UCSD-AML1 (cell line): ENCODE data around the gene RAPGEF4.

ENCODE experiments used
- DNase-seq: peaks from one replicate; lab custom pipeline; 2025; ENCODE audit not compliant: unreplicated experiment; lab: John Stamatoyannopoulos, UW

RAPGEF4 gene

DNA sequence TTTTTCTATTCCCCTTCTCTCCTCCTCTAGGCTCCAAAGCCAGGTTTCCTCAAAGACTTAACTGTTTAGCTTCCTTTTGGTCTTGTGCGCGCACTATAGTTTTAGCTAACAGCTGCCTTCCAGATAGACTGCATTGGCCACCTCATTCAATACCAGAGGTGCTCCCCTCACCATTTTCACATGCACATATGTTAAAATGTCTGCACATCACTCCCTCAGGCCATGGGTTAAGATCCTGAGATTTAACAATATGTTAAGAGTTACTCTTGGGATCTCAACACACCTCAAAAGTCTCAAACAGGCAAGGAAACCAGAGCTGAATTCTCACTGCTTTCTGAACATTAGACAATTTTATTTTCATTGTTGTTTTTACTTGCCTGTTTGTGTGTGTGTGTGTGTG lies 259.2 kb downstream of the RAPGEF4 start:
- DNase-seq: no peak

DNA sequence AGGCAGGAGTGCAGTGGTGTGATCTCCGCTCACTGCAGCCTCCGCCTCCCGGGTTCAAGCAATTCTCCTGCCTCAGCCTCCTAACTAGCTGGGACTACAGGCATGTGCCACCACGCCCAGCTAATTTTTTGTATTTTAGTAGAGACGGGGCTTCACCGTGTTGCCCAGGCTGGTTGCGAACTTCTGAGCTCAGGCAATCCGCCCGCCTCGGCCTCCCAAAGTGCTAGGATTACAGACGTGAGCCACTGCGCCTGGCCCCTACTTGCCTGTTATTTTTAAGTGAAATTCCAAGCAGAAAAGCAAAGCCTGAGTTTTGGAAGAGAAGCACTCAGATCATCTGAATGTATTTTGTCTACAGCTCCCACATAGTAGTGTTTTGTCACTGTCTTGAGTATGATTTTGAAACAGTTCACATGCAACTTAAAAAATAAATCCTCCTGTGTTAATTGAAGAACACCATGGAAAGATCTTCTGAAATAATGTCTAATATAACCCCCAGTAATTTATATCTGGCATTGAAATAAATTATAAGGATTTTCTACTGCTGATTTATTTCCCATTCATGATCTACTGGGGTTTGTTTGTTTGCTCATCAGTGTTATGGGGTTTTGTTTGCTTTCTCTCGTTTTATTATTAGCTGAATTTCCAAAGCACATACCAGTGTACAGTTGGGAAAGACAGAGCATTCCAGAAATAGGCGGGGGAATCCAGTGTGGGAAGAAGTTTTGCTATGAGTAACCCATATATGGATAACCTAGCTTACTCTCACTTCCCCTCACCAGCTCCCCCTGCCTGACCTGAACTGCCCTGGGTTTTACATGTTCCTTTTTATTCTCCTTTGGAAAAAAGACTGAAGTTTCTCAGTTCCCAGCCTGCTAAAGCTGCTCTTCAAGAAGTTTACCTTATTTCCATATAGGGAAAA lies 259.9 kb downstream of the RAPGEF4 start:
- no peak for DNase-seq

DNA sequence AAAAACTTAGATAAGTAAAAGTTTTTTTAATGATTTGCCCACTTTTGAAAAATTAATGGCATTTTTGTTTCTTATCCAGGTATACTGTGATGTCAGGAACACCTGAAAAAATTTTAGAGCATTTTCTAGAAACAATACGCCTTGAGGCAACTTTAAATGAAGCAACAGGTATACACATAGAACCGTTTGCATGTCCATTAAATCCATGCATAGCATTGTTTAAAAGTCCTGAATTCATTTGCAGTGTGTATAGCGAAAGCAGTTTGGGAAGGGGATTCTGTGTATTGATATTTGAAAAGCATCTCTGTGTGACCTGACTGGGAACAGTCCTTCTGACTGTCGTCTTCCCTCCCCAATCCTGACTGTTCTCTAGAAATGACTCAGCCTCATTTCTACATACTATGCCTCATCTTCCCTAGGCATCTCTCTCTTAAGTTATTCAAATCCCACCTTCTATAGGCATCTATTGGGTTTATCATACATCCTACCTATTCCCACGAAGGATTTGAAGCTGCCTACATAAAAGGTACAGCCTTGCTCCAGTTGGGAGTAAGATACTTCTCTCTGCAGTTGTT lies 260.8 kb downstream of the RAPGEF4 start:
- no peak for DNase-seq

DNA sequence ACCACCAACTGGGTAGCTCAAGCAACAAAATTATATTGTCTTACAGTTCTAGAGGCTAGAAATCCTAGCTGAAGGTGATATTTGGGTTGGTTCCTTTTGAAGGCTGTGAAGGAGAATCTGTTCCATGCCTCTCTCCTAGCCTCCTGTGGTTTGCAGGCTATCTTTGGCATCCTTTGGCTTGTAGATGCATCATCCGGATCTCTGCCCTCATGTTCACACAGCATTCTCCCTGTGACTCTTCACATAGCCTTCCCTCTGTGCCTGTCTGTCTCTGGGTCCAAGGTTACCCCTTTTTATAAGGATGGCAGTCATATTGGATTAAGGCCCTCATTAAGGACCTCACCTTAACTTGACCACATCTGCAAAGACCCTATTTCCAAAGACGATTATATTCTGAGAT lies 261.4 kb downstream of the RAPGEF4 start:
- DNase-seq: no peak

DNA sequence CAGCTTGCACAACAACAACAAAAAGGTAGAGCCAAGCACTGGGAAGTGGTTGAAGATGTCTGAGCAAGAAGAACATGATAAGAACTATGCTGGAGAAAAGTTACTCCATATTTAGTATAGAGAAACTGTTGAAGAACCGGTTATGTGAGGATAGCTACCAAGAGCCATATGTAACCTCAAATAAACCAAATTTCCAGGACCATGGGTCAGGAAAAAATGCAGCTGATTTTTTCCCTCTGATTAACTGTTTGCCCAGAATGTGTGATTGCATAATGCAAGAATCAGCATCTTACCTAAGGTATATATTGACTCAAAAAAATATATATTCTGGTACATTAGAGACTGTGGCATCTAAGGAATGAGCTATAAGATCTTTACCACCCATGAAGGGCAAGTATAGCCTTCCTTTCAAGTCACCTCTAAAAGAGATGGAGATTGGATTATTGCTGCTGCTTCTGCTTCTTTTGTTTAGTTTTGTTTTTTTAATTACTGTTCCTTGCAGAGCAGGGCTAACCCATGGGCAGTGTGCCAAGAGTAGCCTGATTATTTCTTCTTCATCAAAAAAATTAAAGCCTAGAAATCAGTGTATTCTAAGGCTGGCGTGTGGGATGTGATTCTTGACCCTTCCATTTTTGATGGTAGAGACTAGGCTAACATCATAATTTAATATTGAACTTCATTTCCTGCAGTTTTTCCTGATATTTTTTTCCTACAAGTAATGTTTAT lies 263.1 kb downstream of the RAPGEF4 start:
- no peak for DNase-seq

DNA sequence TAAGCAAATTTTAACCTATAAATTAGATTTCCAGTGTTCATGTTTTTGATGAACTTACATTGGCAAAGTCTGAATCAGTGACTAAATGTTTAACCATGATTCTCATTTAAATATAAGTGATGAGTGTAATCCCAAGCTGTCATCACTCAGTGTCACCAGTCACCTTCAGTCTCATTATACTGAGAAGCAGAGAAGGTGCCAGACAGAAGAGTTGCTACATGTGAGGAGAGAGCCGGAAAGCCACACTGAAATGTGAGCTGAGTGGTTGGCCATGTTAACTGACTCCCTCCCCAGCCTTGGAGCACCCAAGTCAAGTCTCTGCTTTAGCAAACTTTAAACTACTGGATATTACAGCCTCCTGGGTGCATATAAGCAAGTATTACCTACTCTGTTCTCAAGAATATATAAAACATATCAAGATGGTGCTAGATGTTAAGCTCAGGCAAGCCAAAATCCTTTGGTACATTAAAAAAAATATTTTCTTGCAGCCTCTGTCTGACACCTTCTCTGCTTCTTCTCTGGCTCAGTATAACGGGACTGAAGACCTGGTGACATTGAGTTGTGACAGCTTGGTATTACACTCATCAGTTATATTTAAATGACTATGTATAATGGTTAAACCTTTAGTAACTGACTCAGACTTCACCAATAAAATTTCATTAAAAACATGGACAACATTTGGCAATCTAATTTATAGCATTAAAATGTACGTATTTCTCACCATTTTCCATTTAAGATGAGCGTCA lies 264.2 kb downstream of the RAPGEF4 start:
- no peak for DNase-seq

DNA sequence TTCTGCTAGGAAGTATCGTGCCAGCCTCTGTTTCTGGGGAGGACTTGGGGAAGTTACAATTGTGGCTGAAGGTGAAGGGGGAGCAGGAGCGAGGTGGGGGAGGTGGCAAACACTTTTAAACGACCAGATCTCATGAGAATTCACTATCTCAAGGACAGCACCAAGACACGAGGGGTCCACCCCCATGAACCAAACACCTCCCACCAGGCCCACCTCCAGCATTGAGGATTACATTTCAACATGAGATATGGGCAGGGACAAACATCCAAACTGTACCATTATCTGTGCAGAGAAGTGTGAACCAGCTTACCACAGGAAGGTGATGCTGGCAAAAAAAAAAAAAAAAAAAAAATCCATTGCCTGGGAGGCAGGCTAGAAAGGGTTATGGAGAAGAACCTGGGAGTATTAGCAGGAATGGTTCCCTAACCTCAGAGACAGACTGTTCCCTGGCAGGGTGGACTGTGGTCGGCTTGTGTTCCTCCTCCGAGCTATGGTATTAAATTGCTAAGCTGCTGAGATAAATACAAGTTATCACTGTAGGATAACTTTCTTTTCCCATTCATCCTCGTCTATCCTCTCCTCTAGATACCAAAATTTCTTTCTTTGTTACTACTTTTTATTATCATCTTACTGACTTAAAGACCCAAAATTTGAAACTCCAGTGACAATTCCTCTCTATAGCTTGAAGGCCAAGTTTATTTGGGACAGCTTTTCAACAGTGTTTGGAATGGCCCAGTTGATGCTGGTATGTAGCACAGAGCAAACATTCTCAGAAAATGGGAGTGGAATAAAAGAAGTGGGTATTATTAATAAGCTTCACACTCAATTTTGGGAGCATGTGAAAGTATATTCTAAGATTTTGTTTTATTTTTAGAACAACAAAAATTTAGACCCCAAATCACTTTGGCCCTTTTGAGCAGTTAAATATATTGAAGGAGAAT lies 266.3 kb downstream of the RAPGEF4 start:
- no peak for DNase-seq

DNA sequence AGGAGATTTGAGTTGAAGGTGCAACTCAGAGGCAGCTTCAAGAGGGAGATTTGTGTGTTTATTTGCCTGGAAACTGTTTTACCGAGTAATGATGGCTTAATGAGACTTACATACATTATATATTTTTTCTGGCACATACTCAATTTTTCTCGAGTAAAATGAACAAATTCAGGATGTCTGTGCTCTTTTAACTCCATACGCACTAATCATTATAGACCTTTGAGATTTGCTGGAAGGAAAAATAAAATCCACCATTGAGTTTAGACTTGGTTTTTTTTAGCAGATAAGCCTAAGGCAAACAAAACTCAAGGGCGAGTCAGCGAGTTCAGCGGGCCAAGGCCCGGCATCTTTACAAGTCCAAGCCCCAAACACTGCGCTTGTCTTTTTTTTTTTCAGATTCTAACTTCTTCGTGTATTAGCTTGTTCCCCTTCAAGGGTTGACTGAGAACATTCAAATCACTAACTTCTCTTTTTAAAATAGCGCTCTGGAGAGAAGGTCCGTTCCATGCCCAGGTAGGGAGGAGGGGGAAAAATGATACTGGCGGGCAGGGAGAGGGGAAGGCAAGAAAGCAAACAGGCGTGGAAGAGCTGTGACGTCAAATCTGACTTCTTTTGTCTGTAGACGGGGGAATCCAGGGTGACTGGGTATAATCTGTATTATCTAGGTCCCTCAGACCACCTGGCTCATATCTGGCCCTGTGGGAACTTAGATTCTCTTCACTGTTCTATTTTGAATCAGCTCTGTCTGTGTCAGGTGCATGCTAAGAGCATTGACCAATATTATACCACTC lies 267.3 kb downstream of the RAPGEF4 start:
- no peak for DNase-seq

DNA sequence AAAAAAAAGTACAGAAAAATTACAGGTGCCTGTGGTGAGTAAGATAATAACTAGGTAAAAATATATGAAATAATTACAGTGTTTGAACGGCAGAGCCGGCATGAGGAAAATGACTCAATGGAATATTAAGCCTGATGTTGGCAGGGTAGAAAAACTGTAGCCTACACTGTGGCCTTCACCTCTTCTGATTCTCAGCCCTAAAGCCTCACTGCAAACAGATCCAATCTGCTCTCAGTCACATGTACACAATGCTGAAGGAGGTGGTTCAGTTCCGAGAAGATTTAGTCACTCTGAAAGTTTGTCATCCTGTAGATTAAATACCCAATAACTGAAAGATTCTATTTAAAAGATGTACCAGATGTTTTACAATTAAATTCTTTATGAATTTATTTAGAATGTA lies 273.1 kb downstream of the RAPGEF4 start:
- DNase-seq: no peak

DNA sequence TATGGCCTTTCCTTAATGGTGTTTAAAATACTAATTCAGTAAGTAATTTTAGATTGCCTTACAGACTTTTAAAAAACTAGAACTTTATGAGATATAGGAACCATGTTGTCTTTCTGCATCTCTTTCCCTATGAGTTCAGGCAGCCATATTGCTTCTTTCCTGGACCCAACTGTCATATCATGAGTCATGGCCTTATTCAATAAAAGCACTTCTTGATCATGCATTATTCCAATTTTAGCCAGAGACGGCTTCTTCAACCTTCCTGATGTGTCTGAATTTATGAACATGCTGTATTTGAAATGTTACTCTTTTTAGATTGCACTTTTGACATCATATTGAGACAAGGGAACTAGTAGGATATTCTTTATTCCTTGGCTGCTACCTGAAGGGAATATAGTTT lies 274.6 kb downstream of the RAPGEF4 start:
- no peak for DNase-seq

DNA sequence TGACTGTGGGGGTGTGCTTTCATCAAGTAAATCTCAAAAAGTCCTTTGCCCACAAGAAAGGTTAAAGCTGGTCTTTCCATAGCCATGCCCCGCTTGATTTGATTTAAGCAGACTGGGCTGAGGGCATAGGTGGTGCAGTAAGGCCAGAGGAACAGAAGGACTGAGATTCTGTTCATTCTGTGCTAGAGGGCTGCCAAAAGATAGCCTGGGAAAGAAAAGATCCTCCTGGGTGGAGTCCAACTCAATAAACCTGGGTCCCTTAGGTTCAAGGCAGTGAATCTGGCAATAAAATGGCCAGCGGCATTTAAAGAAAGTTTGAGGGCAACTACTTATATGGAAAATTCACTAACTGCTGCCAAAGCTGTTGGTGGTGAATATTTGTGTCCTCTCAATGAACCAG lies 280.8 kb downstream of the RAPGEF4 start:
- DNase-seq: no peak

DNA sequence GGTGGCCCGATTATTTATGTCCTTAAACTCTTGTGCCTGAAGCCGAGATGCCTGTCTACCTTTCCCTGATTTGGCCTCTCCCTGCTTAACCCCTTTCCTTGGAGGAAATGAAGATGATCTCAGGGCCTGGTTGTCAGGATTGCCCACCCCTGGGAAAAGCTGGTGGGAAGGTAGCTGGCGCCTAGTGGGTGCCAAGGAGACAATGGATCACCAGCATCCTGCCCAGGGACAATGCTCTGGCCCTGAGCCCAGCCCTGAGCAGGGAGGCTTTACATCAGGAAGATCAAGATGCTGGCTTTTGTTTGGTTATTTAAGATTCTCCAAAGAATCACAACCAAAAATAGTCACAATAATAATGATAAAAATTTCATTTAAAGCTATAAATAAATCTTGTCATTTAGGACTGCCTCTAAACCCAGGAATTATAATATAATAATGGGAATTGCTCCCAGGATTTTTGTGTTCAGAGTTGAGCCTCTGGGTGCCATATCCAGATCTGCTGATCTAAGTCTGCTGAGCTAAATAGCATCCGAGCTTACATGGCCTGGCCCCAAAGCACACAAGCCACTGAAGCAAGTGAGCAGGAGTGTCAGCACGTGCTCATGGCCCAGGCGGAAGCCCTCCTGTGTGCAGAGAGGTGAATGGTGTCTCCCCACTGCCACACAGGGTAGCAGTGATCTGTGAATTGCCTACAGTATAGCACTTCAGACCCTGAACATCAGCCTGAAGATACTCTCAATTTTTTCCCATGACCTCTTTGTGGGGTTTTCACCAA lies 282.2 kb downstream of the RAPGEF4 start:
- DNase-seq: no peak

DNA sequence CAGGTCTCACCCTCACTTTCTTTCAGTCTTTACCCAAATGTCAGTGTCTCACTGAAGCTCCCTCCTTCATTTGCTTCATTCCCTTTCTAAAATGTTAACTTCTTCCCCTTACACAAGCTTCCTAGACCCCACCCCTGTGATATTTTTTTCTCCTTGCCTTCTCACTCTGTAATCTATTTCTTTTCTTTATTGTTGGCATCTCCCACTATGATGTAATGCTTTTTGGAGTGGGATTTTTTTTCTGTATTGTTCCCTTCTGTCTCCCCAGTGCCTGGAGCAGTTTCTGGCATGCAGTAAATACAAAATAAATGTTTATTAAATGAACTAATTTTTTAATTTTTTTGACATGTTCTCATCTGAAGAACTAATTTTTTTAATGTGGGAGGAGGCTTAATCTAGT lies 284.1 kb downstream of the RAPGEF4 start:
- DNase-seq: no peak

DNA sequence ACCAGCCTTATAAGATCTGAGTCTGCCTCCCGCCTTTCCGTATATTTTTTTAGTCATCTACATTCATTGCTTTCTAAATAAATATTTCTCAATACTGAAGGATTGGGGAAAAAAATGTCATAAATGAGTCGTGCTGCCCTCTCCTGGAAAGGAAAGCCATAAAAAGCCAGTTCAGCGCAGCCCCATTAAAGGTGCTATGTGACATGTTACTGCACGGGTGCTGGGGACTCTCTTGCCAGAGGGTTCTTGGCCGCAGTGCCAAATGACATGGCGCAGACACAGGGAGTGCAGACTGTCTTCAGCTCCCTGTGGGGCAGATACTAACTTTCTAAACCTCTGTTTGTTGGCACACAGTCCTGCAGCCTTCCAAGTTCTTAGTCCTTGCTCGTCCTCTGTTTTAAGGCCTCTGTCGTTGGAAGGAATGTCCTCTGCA lies 286.3 kb downstream of the RAPGEF4 start:
- peak; percentile 13 for DNase-seq

DNA sequence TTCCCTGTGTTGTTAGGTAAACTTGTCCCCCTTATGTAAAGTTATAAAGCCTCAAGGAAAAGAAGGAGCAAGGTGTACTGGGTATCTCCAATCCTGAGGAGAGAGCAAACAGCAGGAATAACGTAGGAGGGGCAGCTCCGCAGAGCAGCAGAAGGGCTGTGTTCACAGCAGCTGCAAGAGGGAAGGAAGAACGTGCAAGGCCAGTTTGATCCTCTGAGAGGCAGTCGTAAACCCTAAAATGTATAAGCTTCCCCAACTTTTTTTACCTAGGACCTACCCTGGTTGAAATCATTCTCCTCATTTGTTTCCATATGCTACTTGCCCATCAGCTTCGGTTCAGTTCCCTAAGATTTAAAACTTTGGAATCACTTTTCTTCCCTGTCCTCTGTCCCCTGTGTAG lies 288.1 kb downstream of the RAPGEF4 start:
- no peak for DNase-seq

DNA sequence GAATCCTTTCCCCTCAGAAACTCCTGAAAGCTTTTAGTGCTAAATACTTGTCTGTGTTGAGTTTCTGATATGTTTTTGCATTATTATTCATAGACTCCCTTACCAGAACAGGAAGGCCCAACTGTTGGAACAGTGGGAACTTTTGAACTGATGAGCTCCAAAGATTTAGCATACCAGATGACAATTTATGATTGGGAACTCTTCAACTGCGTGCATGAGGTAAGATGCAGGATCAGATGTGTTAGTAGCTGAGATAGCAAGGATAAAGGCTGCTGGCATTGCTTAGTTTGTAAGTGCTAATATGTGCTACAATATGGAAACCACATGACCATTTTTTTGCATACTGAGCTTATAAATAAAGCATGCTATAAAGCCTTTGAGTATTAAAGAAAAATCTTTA lies 290.8 kb downstream of the RAPGEF4 start:
- DNase-seq: no peak

DNA sequence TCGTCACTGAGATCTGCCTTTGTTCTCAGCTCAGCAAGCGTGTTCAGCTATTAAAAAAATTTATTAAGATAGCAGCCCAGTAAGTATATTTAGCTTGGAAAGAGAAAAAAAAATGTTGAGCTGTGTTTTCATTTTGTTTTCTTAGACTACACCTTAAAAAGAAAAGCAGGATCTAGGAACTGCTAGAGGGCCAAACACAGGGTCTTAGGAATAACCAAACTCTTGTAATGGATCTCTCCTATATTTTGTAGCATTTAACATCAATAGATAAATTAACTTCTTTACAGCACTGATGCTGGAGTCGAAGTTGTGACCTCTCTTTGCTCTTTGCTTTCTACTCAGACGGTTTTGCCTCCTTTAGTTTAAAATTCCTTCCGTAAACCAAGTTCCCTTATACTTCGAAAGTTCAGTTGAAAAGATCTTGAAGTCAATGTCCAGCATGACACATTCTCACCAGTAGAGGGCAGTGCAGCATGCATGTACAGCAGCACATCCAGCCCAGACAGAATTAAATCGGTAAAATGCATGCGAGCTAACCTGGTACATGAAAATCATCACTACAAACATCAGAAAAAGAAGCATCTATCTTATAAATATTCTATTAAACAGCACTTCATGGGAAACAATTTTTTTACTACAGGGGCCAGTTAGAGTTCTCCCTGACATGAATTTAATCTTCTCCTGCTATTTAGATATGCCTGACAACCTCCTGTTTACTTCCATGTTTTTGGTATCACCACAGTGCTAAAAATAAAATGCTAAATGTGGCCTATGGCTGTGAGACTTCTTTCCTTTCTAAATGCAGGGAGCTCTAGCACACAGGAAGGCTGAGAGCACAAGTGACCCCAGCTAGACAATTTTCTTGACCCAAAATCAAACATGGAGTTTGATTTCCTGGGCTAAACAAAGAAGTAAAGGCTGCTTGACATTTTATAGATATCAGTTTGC lies 291.8 kb downstream of the RAPGEF4 start:
- peak; percentile 54 for DNase-seq
